ENCODE results near the gene C6orf118. TPM values are rescaled to one million over a fixed set of nuclear protein-coding genes. Genes with fewer than 3 reads are reported as not detected.

The C6orf118 gene
- total RNA-seq, 1 experiment from 2014 or later = not detected

- Histone ChIP-seq H3K27me3 (ENCODE audit: insufficient read depth, low read length) (no peaks in the 10 kb centered on the region), H3K18ac (ENCODE audit: insufficient read length, low read depth, low read length) (no peak overlapping the region), H3K79me1 (ENCODE audit: insufficient read depth, low read depth, low read length, poor library complexity, severe bottlenecking) (no peaks in the 10 kb centered on the region), H2BK20ac (ENCODE audit: low read depth, low read length, poor library complexity, severe bottlenecking) (no peak overlapping the region), H3K9me3 (ENCODE audit: control insufficient read depth, low read depth, low read length) (no peaks in the 10 kb centered on the region), H3T11ph (ENCODE audit: low read length) (no peak overlapping the region), H2BK120ac (ENCODE audit: low read depth, low read length, poor library complexity, severe bottlenecking) (no peak overlapping the region), H2AK5ac (ENCODE audit: insufficient read length, low read length) (no peak overlapping the region), H2AFZ (ENCODE audit: low read length) (no peak overlapping the region), H4K20me1 (ENCODE audit: control insufficient read depth, insufficient read depth, insufficient read length) (no peaks in the 10 kb centered on the region), H4K8ac (replicated peaks; ENCODE audit: insufficient read length, low read depth, low read length) (no peak overlapping the region), H4K91ac (ENCODE audit: insufficient read length, low read depth, low read length) (no peak overlapping the region), H3K4ac (ENCODE audit: low read depth, low read length) (no peak overlapping the region), H3K27ac (ENCODE audit: insufficient read length, low read depth, low read length) (no peak overlapping the region), H3K4me2 (ENCODE audit: insufficient read depth, insufficient read length, low read length) (no peak overlapping the region), H3K56ac (ENCODE audit: insufficient read length, low read depth, low read length) (no peak overlapping the region), H3K14ac (ENCODE audit: insufficient read depth, low read length) (no peak overlapping the region), H2BK5ac (ENCODE audit: insufficient read length, low read length) (no peak overlapping the region), H2BK12ac (ENCODE audit: insufficient read length, low read depth, low read length) (no peak overlapping the region), H3K23me2 (ENCODE audit: insufficient read length, low read depth, low read length, poor library complexity, severe bottlenecking) (no peaks in the 10 kb centered on the region), H2BK15ac (ENCODE audit: low read depth, low read length) (no peak overlapping the region), H3K9ac (ENCODE audit: extremely low read depth, insufficient read length, low read length) (no peak overlapping the region), H4K5ac (ENCODE audit: insufficient read length, low read depth, low read length) (no peak overlapping the region), H3K4me1 (ENCODE audit: insufficient read depth, low read length) (no peaks in the 10 kb centered on the region), H3K79me2 (ENCODE audit: insufficient read depth, low read length) (no peaks in the 10 kb centered on the region), H3K23ac (ENCODE audit: insufficient read length, low read depth, low read length) (no peak overlapping the region)
- Mint-ChIP-seq H3K4me1 (no peaks in the 10 kb centered on the region), H3K4me3 (no peak overlapping the region), H3K36me3 (ENCODE audit: insufficient read depth in 1 of 3, low read depth in 3 of 3) (peaks cover 13 to 32% (median 24%) of the 10 kb centered on the region in 3 experiments), H3K27ac (no peak overlapping the region), H3K9me3 (peaks cover 37 to 39% of the 10 kb centered on the region in 2 experiments), H3K27me3 (ENCODE audit: low read depth) (no peaks in the 10 kb centered on the region)
- DNase-seq = no peak
- TF ChIP-seq CTCF (conservative IDR thresholded peaks at IDR 0.05) = no peak
- WGBS (ENCODE audit: extremely low coverage, insufficient read length, low lambda C conversion rate) = no CpG with 5 or more reads among the region's 1 CpG
Observed at GRCh38 chr6:165236326-165236725, 73.1 kb downstream of the C6orf118 start.

All from H9 (cell line).